Glutamatergic neuron (in vitro differentiated cells): ENCODE measurements around the gene HES3. TPM values are rescaled to one million over a fixed set of nuclear protein-coding genes. Genes with fewer than 3 reads are reported as not detected.

ENCODE experiments used
- DNase-seq: peaks from one replicate; pipeline ENCODE4 v3.0.0; 2022
- H3K27ac Mint-ChIP-seq: one replicate; pipeline ENCODE4 v1.8.0; 2020; ENCODE audit warnings: mild to moderate bottlenecking, mixed read lengths, inconsistent platforms; ENCODE audit not compliant: unreplicated experiment
- H3K27me3 Mint-ChIP-seq: one replicate; pipeline ENCODE4 v1.8.0; 2020; ENCODE audit warnings: mild to moderate bottlenecking, moderate library complexity, mixed read lengths, inconsistent platforms; ENCODE audit not compliant: unreplicated experiment
- H3K36me3 Mint-ChIP-seq: one replicate; pipeline ENCODE4 v1.8.0; 2020; ENCODE audit warnings: mild to moderate bottlenecking, mixed read lengths, inconsistent platforms; ENCODE audit not compliant: unreplicated experiment
- H3K4me1 Mint-ChIP-seq: one replicate; pipeline ENCODE4 v1.8.0; 2020; ENCODE audit warnings: mild to moderate bottlenecking, low read depth, mixed read lengths, inconsistent platforms; ENCODE audit not compliant: unreplicated experiment
- H3K4me3 Mint-ChIP-seq: one replicate; pipeline ENCODE4 v1.8.0; 2020; ENCODE audit warnings: mild to moderate bottlenecking, mixed read lengths, inconsistent platforms; ENCODE audit not compliant: unreplicated experiment
- H3K9me3 Mint-ChIP-seq: one replicate; pipeline ENCODE4 v1.8.0; 2020; ENCODE audit warnings: mild to moderate bottlenecking, moderate library complexity, mixed read lengths, inconsistent platforms; ENCODE audit not compliant: unreplicated experiment
- CTCF ChIP-seq: fragments of 200-600 bp; sonication (generic); IDR thresholded peaks from one replicate; pipeline ENCODE4 v1.5.0; 2021; ENCODE audit not compliant: partially characterized antibody, unreplicated experiment
- total RNA-seq: library from RNA; stranded (reverse); fragmentation: NEBNext Ultra II Directional; extraction: Animal tissue kit (Norgen Biotek cat#: 25700); gene quantifications from one replicate; pipeline ENCODE4 v1.2.1, GENCODE V29; 2021; ENCODE audit not compliant: unreplicated experiment

The HES3 gene
- total RNA-seq, 1 donor from 2014 or later: 0.66 TPM

DNA sequence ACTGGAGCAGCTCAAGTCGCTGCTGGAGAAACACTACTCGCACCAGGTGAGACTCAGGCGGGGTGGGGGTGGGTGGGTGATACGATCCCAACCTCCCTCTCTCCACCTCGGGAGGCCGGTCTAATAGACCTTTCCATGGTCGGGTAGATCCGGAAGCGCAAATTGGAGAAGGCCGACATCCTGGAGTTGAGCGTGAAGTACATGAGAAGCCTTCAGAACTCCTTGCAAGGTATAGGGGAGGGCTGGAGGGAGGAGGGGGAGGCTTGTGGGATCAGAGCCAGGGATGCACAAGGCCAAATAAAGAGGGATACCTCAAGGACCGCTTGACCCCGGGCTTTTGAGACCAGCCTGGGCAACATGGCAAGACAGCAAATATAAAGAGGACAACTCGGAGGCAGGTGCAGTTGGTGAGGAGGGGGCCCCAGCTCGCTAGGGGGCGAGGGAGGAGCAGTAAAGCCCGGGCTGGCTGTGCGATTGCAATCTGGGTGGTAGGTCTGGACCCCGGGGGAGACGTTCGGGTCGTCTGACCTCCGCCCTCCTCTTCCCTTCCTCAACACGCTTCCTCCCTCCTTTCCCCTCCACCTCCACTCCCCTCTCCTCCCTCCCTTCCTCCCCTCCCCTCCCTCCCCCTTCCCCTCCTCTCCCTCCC is 546 bp downstream of the HES3 start:
- H3K27me3 Mint-ChIP-seq: peaks cover 18% of the 10 kb centered on the region

GRCh38 chr1:6245086-6245868 is 1.3 kb downstream of the HES3 start:
- H3K4me1 Mint-ChIP-seq: peaks cover 6% of the 10 kb centered on the region
- no peak overlapping the region for H3K27ac Mint-ChIP-seq
- no peaks in the 10 kb centered on the region for H3K36me3 Mint-ChIP-seq
- peaks cover 18% of the 10 kb centered on the region for H3K27me3 Mint-ChIP-seq
- H3K4me3 Mint-ChIP-seq: no peak overlapping the region
- TF ChIP-seq CTCF: peak; percentile 74
- DNase-seq: peak; percentile 89
- H3K9me3 Mint-ChIP-seq: peaks cover 17% of the 10 kb centered on the region

More for the DNA sequence above, 546 bp downstream of the HES3 start:
- Mint-ChIP-seq H3K36me3 (no peaks in the 10 kb centered on the region), H3K27ac (peak overlapping the region; percentile 43), H3K9me3 (peaks cover 14% of the 10 kb centered on the region), H3K4me3 (peak overlapping the region; percentile 59), H3K4me1 (peaks cover 8% of the 10 kb centered on the region)
- DNase-seq: no peak
- TF ChIP-seq CTCF: no peak

DNA sequence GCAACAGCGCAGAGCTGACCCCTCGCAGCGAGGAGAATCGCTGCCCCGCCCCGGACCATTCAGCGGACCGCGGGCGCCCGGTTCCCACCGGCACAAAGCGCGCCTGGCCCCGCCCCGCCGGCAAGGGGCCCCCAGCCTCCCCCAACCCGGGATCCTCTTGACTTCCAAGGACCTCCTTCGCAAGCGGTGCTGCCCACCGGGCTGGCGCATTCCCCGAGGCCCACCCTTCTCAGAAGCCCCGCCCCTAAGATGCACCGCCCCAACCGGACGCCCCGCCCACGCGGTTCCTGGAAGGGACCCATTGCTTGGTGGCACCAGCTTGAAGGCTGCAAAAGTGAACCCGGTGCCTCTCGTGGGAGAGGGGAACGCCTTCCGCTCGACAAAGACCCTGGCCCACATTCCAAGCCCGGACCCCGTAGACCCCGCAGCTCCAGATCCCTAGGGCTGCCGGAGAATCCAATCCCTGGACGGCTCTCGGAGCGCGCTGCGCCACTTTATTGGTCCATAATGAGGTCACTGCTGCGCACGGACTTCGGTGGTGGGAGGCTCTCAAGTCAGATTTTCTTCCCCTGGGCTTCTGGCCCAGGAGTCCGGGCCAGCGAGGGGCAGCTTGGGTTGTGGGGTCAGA is 2.0 kb downstream of the HES3 start:
- peaks cover 8% of the 10 kb centered on the region for H3K4me1 Mint-ChIP-seq

DNA sequence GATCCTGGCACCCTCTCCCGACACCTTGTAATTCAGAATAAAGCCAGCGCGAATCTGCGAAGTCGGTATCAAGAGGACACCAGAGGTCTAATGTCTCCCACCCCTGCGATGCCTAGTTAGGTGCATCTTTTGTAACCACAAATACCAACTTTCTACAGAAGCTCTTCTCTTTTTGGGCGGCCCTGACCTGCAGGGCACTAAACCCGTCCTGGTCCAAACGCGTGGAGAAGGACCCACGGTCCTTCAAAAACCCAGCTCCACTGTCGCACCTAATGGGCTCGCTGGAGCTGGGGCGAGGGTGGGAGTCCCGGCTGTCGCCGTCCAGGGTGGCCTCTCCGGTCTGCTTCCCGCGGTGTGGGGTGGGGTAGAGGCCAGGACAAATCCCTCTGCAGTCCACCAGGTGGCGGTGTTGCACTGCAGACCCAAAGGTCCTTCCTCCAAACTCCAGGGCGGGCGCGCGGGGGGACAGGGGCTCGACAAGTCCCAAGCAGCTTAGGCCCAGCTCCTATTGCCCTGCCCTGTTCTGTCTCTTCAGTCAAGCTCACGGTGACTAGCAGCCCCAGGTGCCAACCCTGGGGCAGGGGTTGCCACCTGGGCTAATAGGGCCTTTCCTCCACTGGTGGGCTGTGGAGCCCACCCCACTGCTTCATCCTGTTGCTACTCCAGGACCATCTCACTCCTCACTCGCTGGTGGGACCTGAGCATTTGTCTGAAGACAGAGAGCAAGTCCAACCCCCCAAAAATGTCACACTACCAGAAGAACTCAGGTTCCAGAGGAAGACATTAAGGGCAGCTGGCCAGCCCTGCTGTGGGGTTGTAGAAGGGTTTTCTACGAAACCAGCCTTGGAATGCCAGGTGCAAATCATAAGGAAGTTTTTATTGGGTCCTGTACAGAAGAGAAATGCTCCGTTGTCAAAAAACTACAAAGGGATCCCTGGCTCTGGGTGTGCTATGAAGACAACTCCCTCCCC is 2.8 kb downstream of the HES3 start:
- peak overlapping the region; percentile 84 for H3K4me3 Mint-ChIP-seq
- H3K36me3 Mint-ChIP-seq: no peaks in the 10 kb centered on the region
- H3K27ac Mint-ChIP-seq: peak overlapping the region; percentile 89
- peak; percentile 99 for TF ChIP-seq CTCF
- H3K9me3 Mint-ChIP-seq: peaks cover 19% of the 10 kb centered on the region
- peak; percentile 98 for DNase-seq
- H3K27me3 Mint-ChIP-seq: peaks cover 23% of the 10 kb centered on the region
- peaks cover 5% of the 10 kb centered on the region for H3K4me1 Mint-ChIP-seq

More for the DNA sequence above, 2.0 kb downstream of the HES3 start:
- H3K9me3 Mint-ChIP-seq: peaks cover 17% of the 10 kb centered on the region
- no peaks in the 10 kb centered on the region for H3K36me3 Mint-ChIP-seq
- TF ChIP-seq CTCF: no peak
- peak; percentile 97 for DNase-seq
- peak overlapping the region; percentile 89 for H3K27ac Mint-ChIP-seq
- peak overlapping the region; percentile 84 for H3K4me3 Mint-ChIP-seq
- H3K27me3 Mint-ChIP-seq: peaks cover 20% of the 10 kb centered on the region
